GM21360 (cell line): ENCODE results near the gene IL32.

Experiments
- ATAC-seq: cut with Tn5 transposase; IDR thresholded peaks from one replicate; pipeline ENCODE4 v1.9.1; 2021; ENCODE audit warnings: mild to moderate bottlenecking, moderate library complexity; ENCODE audit not compliant: unreplicated experiment

The IL32 gene

GRCh38 chr16:3088925-3089716 is 23.7 kb downstream of the IL32 start:
- no peak for ATAC-seq

GRCh38 chr16:3089717-3090592 is 24.5 kb downstream of the IL32 start:
- ATAC-seq: no peak

GRCh38 chr16:3091551-3091950 is 26.1 kb downstream of the IL32 start:
- no peak for ATAC-seq

- ATAC-seq: no peak
Measured at GRCh38 chr16:3092501-3092941, 27.1 kb downstream of the IL32 start.

GRCh38 chr16:3094289-3095027 is 29.0 kb downstream of the IL32 start:
- no peak for ATAC-seq

- peak; percentile 68 for ATAC-seq
Measured at GRCh38 chr16:3095869-3096268, 30.4 kb downstream of the IL32 start.

- no peak for ATAC-seq
Measured at GRCh38 chr16:3096362-3096761, 30.9 kb downstream of the IL32 start.

- ATAC-seq: no peak
Measured at GRCh38 chr16:3097266-3097665, 31.8 kb downstream of the IL32 start.

GRCh38 chr16:3098459-3099394 is 33.3 kb downstream of the IL32 start, which contains the start of gene ZSCAN10:
Gene ZSCAN10, minus strand, starts transcription at chr16:3099294. Its CDS starts 6,357 bp downstream, at chr16:3092937.
- ATAC-seq: no peak

GRCh38 chr16:3099395-3099731 is 33.9 kb downstream of the IL32 start:
- no peak for ATAC-seq

GRCh38 chr16:3099732-3100499 is 34.5 kb downstream of the IL32 start:
- no peak for ATAC-seq

GRCh38 chr16:3101018-3101840 is 35.8 kb downstream of the IL32 start:
- no peak for ATAC-seq

- no peak for ATAC-seq
Measured at GRCh38 chr16:3101841-3102470, 36.5 kb downstream of the IL32 start.

- peak; percentile 70 for ATAC-seq
Measured at GRCh38 chr16:3106205-3106928, 40.9 kb downstream of the IL32 start.

GRCh38 chr16:3112058-3112880 is 46.8 kb downstream of the IL32 start, which contains the start of gene ZNF205:
Gene ZNF205, plus strand, starts transcription at chr16:3112586. Its CDS starts 845 bp downstream, at chr16:3113431.
- ATAC-seq: no peak

GRCh38 chr16:3112881-3113574 is 47.6 kb downstream of the IL32 start:
- ATAC-seq: no peak
